Lower leg skin (tissue), 3 donors: ENCODE measurements around the gene HOXB7.

Experiments
- CTCF ChIP-seq, 3 donors: fragments of 450-650 bp; IDR thresholded peaks; one replicate each; pipeline ENCODE4 v1.5.1; 2016; ENCODE audit warnings: antibody characterized with exemption in 3 of 3, mild to moderate bottlenecking in 3 of 3, moderate library complexity in 2 of 3
- POLR2A ChIP-seq, 2 donors: fragments of 450-650 bp; IDR thresholded peaks; one replicate each; pipeline ENCODE4 v1.6.1; 2016 to 2017; ENCODE audit warnings: antibody characterized with exemption in 2 of 2, mild to moderate bottlenecking in 1 of 2, moderate library complexity in 1 of 2

GRCh38 chr17:48605409-48605919 is 5.4 kb downstream of the HOXB7 start:
- TF ChIP-seq CTCF (IDR thresholded peaks at IDR 0.05) = no peak
- no peak for TF ChIP-seq POLR2A (IDR thresholded peaks at IDR 0.05)
